ENCODE results near the gene GP1BB.

The GP1BB gene

GRCh38 chr22:19758896-19759426 lies 35.6 kb downstream of the GP1BB start:
- H3K27ac ChIP-seq = no peak overlapping the region
- TF ChIP-seq CTCF (conservative IDR thresholded peaks at IDR 0.05) (no peak), ZFX (IDR thresholded peaks at IDR 0.05) (no peak)

GRCh38 chr22:19759427-19760057 lies 36.2 kb downstream of the GP1BB start:
- peak overlapping the region; percentile 86 for H3K27ac ChIP-seq
- no peak for TF ChIP-seq CTCF (conservative IDR thresholded peaks at IDR 0.05)
- TF ChIP-seq ZFX (IDR thresholded peaks at IDR 0.05) = no peak

GRCh38 chr22:19760058-19760950 lies 37.0 kb downstream of the GP1BB start, which contains the start of gene TBX1:
Gene TBX1, plus strand, starts transcription at chr22:19760778. Its CDS starts 66 bp downstream, at chr22:19760844.
- peak within 1 kb of the TSS; percentile 86 for H3K27ac ChIP-seq
- TF ChIP-seq ZFX (IDR thresholded peaks at IDR 0.05) (no peak), CTCF (conservative IDR thresholded peaks at IDR 0.05) (no peak)

GRCh38 chr22:19760951-19761724 lies 37.8 kb downstream of the GP1BB start:
- peak; percentile 73 for TF ChIP-seq ZFX (IDR thresholded peaks at IDR 0.05)
- no peak for TF ChIP-seq CTCF (conservative IDR thresholded peaks at IDR 0.05)
- peak overlapping the region; percentile 86 for H3K27ac ChIP-seq

GRCh38 chr22:19761725-19762567 lies 38.6 kb downstream of the GP1BB start:
- H3K27ac ChIP-seq = peak overlapping the region; percentile 86
- TF ChIP-seq CTCF (conservative IDR thresholded peaks at IDR 0.05) = no peak
- TF ChIP-seq ZFX (IDR thresholded peaks at IDR 0.05) = peak; percentile 76

GRCh38 chr22:19762568-19763457 lies 39.5 kb downstream of the GP1BB start:
- TF ChIP-seq ZFX (IDR thresholded peaks at IDR 0.05) (no peak), CTCF (conservative IDR thresholded peaks at IDR 0.05) (no peak)
- peak overlapping the region; percentile 86 for H3K27ac ChIP-seq
